ENCODE measurements around the gene BOK. TPM values are rescaled to one million over a fixed set of nuclear protein-coding genes. Genes with fewer than 3 reads are reported as not detected.

The BOK gene
- total RNA-seq, 1 donor from 2014 or later: 64.9 TPM

- H3K36me3 ChIP-seq (ENCODE audit: insufficient read depth, low read length): no peaks in the 10 kb centered on the region
- peaks cover 8% of the 10 kb centered on the region for H3K4me1 ChIP-seq (ENCODE audit: insufficient read depth, low read length)
- H3K9ac ChIP-seq (ENCODE audit: low read length): no peak overlapping the region
- H3K79me2 ChIP-seq (ENCODE audit: insufficient read depth, low read length): peaks cover 88% of the 10 kb centered on the region
- H4K20me1 ChIP-seq (ENCODE audit: insufficient read depth, low read length): peaks cover 78% of the 10 kb centered on the region
- H3K36me3 Mint-ChIP-seq (ENCODE audit: low read depth, unreplicated experiment): peaks cover 25% of the 10 kb centered on the region
- no peak for FAIRE-seq
- DNase-seq (ENCODE audit: low read depth): no peak
- TF ChIP-seq EZH2 (IDR thresholded peaks at IDR 0.05; ENCODE audit: insufficient read depth, low read length) (no peak), CTCF (IDR thresholded peaks at IDR 0.05; ENCODE audit: insufficient read depth, low read depth, low read length) (no peak)
- no peak overlapping the region for H3K4me3 Mint-ChIP-seq (ENCODE audit: unreplicated experiment)
- no peaks in the 10 kb centered on the region for H3K27me3 Mint-ChIP-seq (ENCODE audit: low read depth, unreplicated experiment)
- no peaks in the 10 kb centered on the region for H3K27me3 ChIP-seq (ENCODE audit: insufficient read depth, low read length)
- H3K4me3 ChIP-seq (ENCODE audit: insufficient read depth, low read depth, low read length): no peak overlapping the region
- H3K4me1 Mint-ChIP-seq (ENCODE audit: low read depth, unreplicated experiment): peaks cover 6% of the 10 kb centered on the region
- H3K27ac Mint-ChIP-seq (ENCODE audit: unreplicated experiment): no peak overlapping the region
- no peak overlapping the region for H3K4me2 ChIP-seq (ENCODE audit: low read length)
- H3K9me3 Mint-ChIP-seq (ENCODE audit: unreplicated experiment): peaks cover 6% of the 10 kb centered on the region
- no peak overlapping the region for H3K27ac ChIP-seq (ENCODE audit: low read depth, low read length)
- no peak overlapping the region for H2AFZ ChIP-seq (ENCODE audit: low read depth, low read length)
- no peaks in the 10 kb centered on the region for H3K9me3 ChIP-seq (ENCODE audit: insufficient read depth, low read depth, low read length)
Measured at GRCh38 chr2:241616168-241617125, 57.9 kb downstream of the BOK start.

- Histone ChIP-seq H3K79me2 (ENCODE audit: insufficient read depth, low read length) (peaks cover 88% of the 10 kb centered on the region), H3K4me2 (ENCODE audit: low read length) (peak overlapping the region; percentile 56), H3K27ac (ENCODE audit: low read depth, low read length) (peak overlapping the region; percentile 18), H3K4me3 (ENCODE audit: insufficient read depth, low read depth, low read length) (no peak overlapping the region), H3K27me3 (ENCODE audit: insufficient read depth, low read length) (no peaks in the 10 kb centered on the region), H2AFZ (ENCODE audit: low read depth, low read length) (no peak overlapping the region), H3K9me3 (ENCODE audit: insufficient read depth, low read depth, low read length) (no peaks in the 10 kb centered on the region), H3K36me3 (ENCODE audit: insufficient read depth, low read length) (no peaks in the 10 kb centered on the region), H3K9ac (ENCODE audit: low read length) (no peak overlapping the region), H4K20me1 (ENCODE audit: insufficient read depth, low read length) (peaks cover 78% of the 10 kb centered on the region), H3K4me1 (ENCODE audit: insufficient read depth, low read length) (peaks cover 8% of the 10 kb centered on the region)
- Mint-ChIP-seq H3K4me3 (ENCODE audit: unreplicated experiment) (no peak overlapping the region), H3K27me3 (ENCODE audit: low read depth, unreplicated experiment) (no peaks in the 10 kb centered on the region), H3K9me3 (ENCODE audit: unreplicated experiment) (peaks cover 6% of the 10 kb centered on the region), H3K27ac (ENCODE audit: unreplicated experiment) (peak overlapping the region; percentile 75), H3K36me3 (ENCODE audit: low read depth, unreplicated experiment) (peaks cover 28% of the 10 kb centered on the region), H3K4me1 (ENCODE audit: low read depth, unreplicated experiment) (peaks cover 6% of the 10 kb centered on the region)
- DNase-seq (ENCODE audit: low read depth) (no peak), FAIRE-seq (no peak)
- TF ChIP-seq EZH2 (IDR thresholded peaks at IDR 0.05; ENCODE audit: insufficient read depth, low read length): no peak
- TF ChIP-seq CTCF (IDR thresholded peaks at IDR 0.05; ENCODE audit: insufficient read depth, low read depth, low read length): no peak
Measured at GRCh38 chr2:241617431-241618154, 59.0 kb downstream of the BOK start.

All from astrocyte (in vitro differentiated cells and primary cell).